HL-60 (cell line): ENCODE data around the gene PKP4.

ENCODE experiments used
- POLR2AphosphoS5 ChIP-seq: IDR thresholded peaks from 2 replicates; pipeline ENCODE4 v1.6.1; 2012; ENCODE audit warnings: low read depth
- SPI1 ChIP-seq: IDR thresholded peaks from 2 replicates; pipeline ENCODE4 v1.6.1; 2012; ENCODE audit warnings: low read depth, mild to moderate bottlenecking, borderline replicate concordance
- TF ChIP-seq, protein P1 (sequence below): IDR thresholded peaks from one replicate; pipeline ENCODE4 v1.5.1; 2011; ENCODE audit warnings: low read length, control low read depth, inconsistent platforms; ENCODE audit not compliant: insufficient read depth
- TF ChIP-seq, protein P2 (sequence below): IDR thresholded peaks from 2 replicates; pipeline ENCODE4 v1.6.1; 2012; ENCODE audit warnings: low read depth; ENCODE audit not compliant: insufficient replicate concordance

DNA sequence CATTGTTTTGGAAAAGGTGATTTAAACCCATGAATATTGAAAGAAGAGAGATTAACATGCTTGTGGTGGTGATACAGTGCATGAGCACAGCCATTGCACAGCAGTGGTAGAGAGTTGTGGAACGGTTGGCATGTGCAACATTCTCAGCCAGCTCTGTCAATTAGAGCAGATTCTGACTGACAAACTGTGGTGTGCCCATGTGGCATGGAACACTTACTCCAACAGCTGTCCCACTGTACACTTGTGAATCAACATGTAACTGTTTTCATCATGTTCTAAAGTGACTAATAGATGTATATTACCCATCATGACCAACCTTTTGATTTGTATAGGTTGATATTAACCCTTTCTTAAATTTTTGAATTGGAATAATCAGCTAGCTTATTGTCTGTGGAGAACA is 55.6 kb downstream of the PKP4 start:
- TF ChIP-seq, protein P1, sequence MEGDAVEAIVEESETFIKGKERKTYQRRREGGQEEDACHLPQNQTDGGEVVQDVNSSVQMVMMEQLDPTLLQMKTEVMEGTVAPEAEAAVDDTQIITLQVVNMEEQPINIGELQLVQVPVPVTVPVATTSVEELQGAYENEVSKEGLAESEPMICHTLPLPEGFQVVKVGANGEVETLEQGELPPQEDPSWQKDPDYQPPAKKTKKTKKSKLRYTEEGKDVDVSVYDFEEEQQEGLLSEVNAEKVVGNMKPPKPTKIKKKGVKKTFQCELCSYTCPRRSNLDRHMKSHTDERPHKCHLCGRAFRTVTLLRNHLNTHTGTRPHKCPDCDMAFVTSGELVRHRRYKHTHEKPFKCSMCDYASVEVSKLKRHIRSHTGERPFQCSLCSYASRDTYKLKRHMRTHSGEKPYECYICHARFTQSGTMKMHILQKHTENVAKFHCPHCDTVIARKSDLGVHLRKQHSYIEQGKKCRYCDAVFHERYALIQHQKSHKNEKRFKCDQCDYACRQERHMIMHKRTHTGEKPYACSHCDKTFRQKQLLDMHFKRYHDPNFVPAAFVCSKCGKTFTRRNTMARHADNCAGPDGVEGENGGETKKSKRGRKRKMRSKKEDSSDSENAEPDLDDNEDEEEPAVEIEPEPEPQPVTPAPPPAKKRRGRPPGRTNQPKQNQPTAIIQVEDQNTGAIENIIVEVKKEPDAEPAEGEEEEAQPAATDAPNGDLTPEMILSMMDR = no peak
- TF ChIP-seq SPI1 = no peak
- no peak for TF ChIP-seq POLR2AphosphoS5
- TF ChIP-seq, protein P2, sequence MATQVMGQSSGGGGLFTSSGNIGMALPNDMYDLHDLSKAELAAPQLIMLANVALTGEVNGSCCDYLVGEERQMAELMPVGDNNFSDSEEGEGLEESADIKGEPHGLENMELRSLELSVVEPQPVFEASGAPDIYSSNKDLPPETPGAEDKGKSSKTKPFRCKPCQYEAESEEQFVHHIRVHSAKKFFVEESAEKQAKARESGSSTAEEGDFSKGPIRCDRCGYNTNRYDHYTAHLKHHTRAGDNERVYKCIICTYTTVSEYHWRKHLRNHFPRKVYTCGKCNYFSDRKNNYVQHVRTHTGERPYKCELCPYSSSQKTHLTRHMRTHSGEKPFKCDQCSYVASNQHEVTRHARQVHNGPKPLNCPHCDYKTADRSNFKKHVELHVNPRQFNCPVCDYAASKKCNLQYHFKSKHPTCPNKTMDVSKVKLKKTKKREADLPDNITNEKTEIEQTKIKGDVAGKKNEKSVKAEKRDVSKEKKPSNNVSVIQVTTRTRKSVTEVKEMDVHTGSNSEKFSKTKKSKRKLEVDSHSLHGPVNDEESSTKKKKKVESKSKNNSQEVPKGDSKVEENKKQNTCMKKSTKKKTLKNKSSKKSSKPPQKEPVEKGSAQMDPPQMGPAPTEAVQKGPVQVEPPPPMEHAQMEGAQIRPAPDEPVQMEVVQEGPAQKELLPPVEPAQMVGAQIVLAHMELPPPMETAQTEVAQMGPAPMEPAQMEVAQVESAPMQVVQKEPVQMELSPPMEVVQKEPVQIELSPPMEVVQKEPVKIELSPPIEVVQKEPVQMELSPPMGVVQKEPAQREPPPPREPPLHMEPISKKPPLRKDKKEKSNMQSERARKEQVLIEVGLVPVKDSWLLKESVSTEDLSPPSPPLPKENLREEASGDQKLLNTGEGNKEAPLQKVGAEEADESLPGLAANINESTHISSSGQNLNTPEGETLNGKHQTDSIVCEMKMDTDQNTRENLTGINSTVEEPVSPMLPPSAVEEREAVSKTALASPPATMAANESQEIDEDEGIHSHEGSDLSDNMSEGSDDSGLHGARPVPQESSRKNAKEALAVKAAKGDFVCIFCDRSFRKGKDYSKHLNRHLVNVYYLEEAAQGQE = no peak
